A549 (cell line): ENCODE data around the gene GPX3. TPM values are rescaled to one million over a fixed set of nuclear protein-coding genes. Genes with fewer than 3 reads are reported as not detected.

Experiments
- ATAC-seq, 2 experiments: fragments of 200-7000 bp in 1 of 2; fragments of >200 bp in 1 of 2; cut with Nextera tagmentation in 1 of 2; cut with Tn5 transposase in 1 of 2; 3 replicates each; pipeline versions ENCODE4 v1.8.0 to v1.9.1; 2018 to 2020; ENCODE audit warnings: mild to moderate bottlenecking in 1 of 2, moderate library complexity in 1 of 2
- CTCF ChIA-PET: fragments of 300-600 bp; sonication (Branson Sonifier 250); formaldehyde crosslinking; extraction: SDS; loops from one replicate; lab custom pipeline; 2021; ENCODE audit warnings: antibody characterized with exemption, inconsistent platforms; lab: Yijun Ruan, JAX
- POLR2A ChIA-PET: fragments of 350-600 bp; formaldehyde crosslinking; extraction: SDS; loops from one replicate; lab custom pipeline; 2021; ENCODE audit warnings: antibody characterized with exemption, inconsistent platforms; lab: Yijun Ruan, JAX
- DNase-seq, 2 experiments: peaks; one replicate each; pipeline versions ENCODE4 v3.0.0 to v3.0.0-alpha.2; 2011 to 2016; ENCODE audit warnings: low read depth in 1 of 2, low spot score in 1 of 2
- FAIRE-seq: peaks from 2 replicates; lab custom pipeline; 2011; peaks lifted over from hg19 to GRCh38; lab: Jason Lieb, UNC
- H3K27ac ChIP-seq, 2 experiments: fragments of >200 bp; sonication (Bioruptor Twin); formaldehyde crosslinking; 3 replicates each; pipeline ENCODE4 v1.5.1; 2016 to 2017
- H3K4me1 ChIP-seq: fragments of >200 bp; sonication (Bioruptor Twin); formaldehyde crosslinking; 3 replicates; pipeline ENCODE4 v1.6.1; 2016
- H3K4me2 ChIP-seq: fragments of >200 bp; sonication (Bioruptor Twin); formaldehyde crosslinking; 3 replicates; pipeline ENCODE4 v1.6.1; 2016
- H3K4me3 ChIP-seq: fragments of >200 bp; sonication (Bioruptor Twin); formaldehyde crosslinking; 3 replicates; pipeline ENCODE4 v1.5.1; 2016
- H3K9me3 ChIP-seq: fragments of >200 bp; sonication (Bioruptor Twin); formaldehyde crosslinking; 3 replicates; pipeline ENCODE4 v1.6.1; 2016
- ATOH8 ChIP-seq: fragments of 250-450 bp; sonication (Bioruptor Pico); IDR thresholded peaks from 2 replicates; pipeline ENCODE4 v1.5.0; 2020; ENCODE audit warnings: low read depth, mild to moderate bottlenecking, moderate library complexity
- BHLHE40 ChIP-seq: IDR thresholded peaks from 2 replicates; pipeline ENCODE4 v1.6.1; 2012; ENCODE audit warnings: low read depth, low read length, inconsistent platforms
- CBX2 ChIP-seq: fragments of 200-600 bp; sonication (generic); IDR thresholded peaks from 2 replicates; pipeline ENCODE4 v1.6.1; 2016; ENCODE audit warnings: low read depth, mild to moderate bottlenecking, borderline replicate concordance
- CBX8 ChIP-seq: fragments of 200-600 bp; sonication (generic); IDR thresholded peaks from 2 replicates; pipeline ENCODE4 v1.6.1; 2016
- CEBPB ChIP-seq, 2 experiments: fragments of >200 bp in 1 of 2; sonication (Bioruptor Twin) in 1 of 2; formaldehyde crosslinking in 1 of 2; IDR thresholded peaks; 2 replicates each; pipeline ENCODE4 v1.6.1; 2012 to 2016
- CHD4 ChIP-seq: fragments of 200-600 bp; sonication (generic); IDR thresholded peaks from 2 replicates; pipeline ENCODE4 v1.6.1; 2016; ENCODE audit warnings: antibody characterized with exemption, mild to moderate bottlenecking, borderline replicate concordance
- CTCF ChIP-seq: fragments of >200 bp; sonication (Bioruptor Twin); formaldehyde crosslinking; IDR thresholded peaks from 3 replicates; pipeline ENCODE4 v1.5.1; 2016
- E2F6 ChIP-seq: IDR thresholded peaks from 2 replicates; pipeline ENCODE4 v1.6.1; 2012; ENCODE audit warnings: low read depth, borderline replicate concordance
- ELK1 ChIP-seq: fragments of 150-350 bp; IDR thresholded peaks from 2 replicates; pipeline ENCODE4 v1.6.1; 2014; ENCODE audit warnings: low read depth, mild to moderate bottlenecking, low read length
- EP300 ChIP-seq, 2 experiments: fragments of >200 bp; sonication (Bioruptor Twin); formaldehyde crosslinking; IDR thresholded peaks; 2 replicates in 1 of 2; 3 replicates in 1 of 2; pipeline ENCODE4 v1.6.1; 2016 to 2017
- ESRRA ChIP-seq: fragments of 150-350 bp; IDR thresholded peaks from 2 replicates; pipeline ENCODE4 v1.6.1; 2014; ENCODE audit warnings: mild to moderate bottlenecking, low read length, borderline replicate concordance
- FOSB ChIP-seq: fragments of 250-450 bp; sonication (Bioruptor Pico); IDR thresholded peaks from 2 replicates; pipeline ENCODE4 v1.5.0; 2020; ENCODE audit warnings: mild to moderate bottlenecking, moderate library complexity
- FOSL2 ChIP-seq, 2 experiments: fragments of 450-650 bp in 1 of 2; fragments of >200 bp in 1 of 2; sonication (Bioruptor Twin) in 1 of 2; formaldehyde crosslinking; IDR thresholded peaks; 2 replicates each; pipeline versions ENCODE4 v1.5.0 to v1.6.1; 2016 to 2020; ENCODE audit warnings: mild to moderate bottlenecking in 1 of 2, moderate library complexity in 1 of 2
- GATA3 ChIP-seq: IDR thresholded peaks from 2 replicates; pipeline ENCODE4 v1.6.1; 2012; ENCODE audit warnings: borderline replicate concordance
- HES2 ChIP-seq: fragments of >200 bp; sonication (Bioruptor Twin); formaldehyde crosslinking; IDR thresholded peaks from 2 replicates; pipeline ENCODE4 v1.6.1; 2016
- HMGXB4 ChIP-seq: fragments of 250-450 bp; sonication (Bioruptor Pico); IDR thresholded peaks from 2 replicates; pipeline ENCODE4 v1.5.0; 2021; ENCODE audit warnings: mild to moderate bottlenecking, moderate library complexity, borderline replicate concordance
- HOXB5 ChIP-seq: fragments of 250-450 bp; sonication (Bioruptor Pico); IDR thresholded peaks from 2 replicates; pipeline ENCODE4 v1.5.0; 2020; ENCODE audit warnings: mild to moderate bottlenecking, moderate library complexity
- JUN ChIP-seq, 2 experiments: fragments of >200 bp; sonication (Bioruptor Twin); formaldehyde crosslinking; IDR thresholded peaks; 2 replicates in 1 of 2; 3 replicates in 1 of 2; pipeline ENCODE4 v1.6.1; 2016 to 2017
- JUNB ChIP-seq: fragments of >200 bp; sonication (Bioruptor Twin); formaldehyde crosslinking; IDR thresholded peaks from 2 replicates; pipeline ENCODE4 v1.6.1; 2016
- KDM5A ChIP-seq: fragments of 200-600 bp; sonication (generic); IDR thresholded peaks from 2 replicates; pipeline ENCODE4 v1.6.1; 2016; ENCODE audit warnings: antibody characterized with exemption, mild to moderate bottlenecking
- MAX ChIP-seq: IDR thresholded peaks from 2 replicates; pipeline ENCODE4 v1.6.1; 2012
- MAZ ChIP-seq: fragments of 150-350 bp; IDR thresholded peaks from 2 replicates; pipeline ENCODE4 v1.6.1; 2014; ENCODE audit warnings: antibody characterized with exemption, low read depth, low read length, borderline replicate concordance
- NPAS2 ChIP-seq: fragments of 250-450 bp; sonication (Bioruptor Pico); IDR thresholded peaks from 2 replicates; pipeline ENCODE4 v1.8.0; 2022; ENCODE audit warnings: mild to moderate bottlenecking, moderate library complexity, borderline replicate concordance
- PHF8 ChIP-seq: fragments of 200-600 bp; sonication (generic); IDR thresholded peaks from 2 replicates; pipeline ENCODE4 v1.6.1; 2016; ENCODE audit warnings: low read depth, mild to moderate bottlenecking, antibody characterized with exemption, moderate library complexity, borderline replicate concordance
- POLR2AphosphoS2 ChIP-seq: conservative IDR thresholded peaks from 2 replicates; pipeline ENCODE4 v1.6.1; 2012; ENCODE audit warnings: low read length, improper control_type of control experiment, inconsistent platforms
- RARB ChIP-seq: fragments of 250-450 bp; sonication (Bioruptor Pico); IDR thresholded peaks from 2 replicates; pipeline ENCODE4 v1.8.0; 2021; ENCODE audit warnings: mild to moderate bottlenecking, moderate library complexity
- SMC3 ChIP-seq: fragments of >200 bp; sonication (Bioruptor Twin); formaldehyde crosslinking; IDR thresholded peaks from 3 replicates; pipeline ENCODE4 v1.6.1; 2018; ENCODE audit warnings: inconsistent platforms
- SREBF2 ChIP-seq: fragments of 450-650 bp; IDR thresholded peaks from 2 replicates; pipeline ENCODE4 v1.6.1; 2014; ENCODE audit warnings: mild to moderate bottlenecking, moderate library complexity
- TP53 ChIP-seq: fragments of 250-450 bp; sonication (Bioruptor Pico); IDR thresholded peaks from 2 replicates; pipeline ENCODE4 v1.5.0; 2021; ENCODE audit warnings: mild to moderate bottlenecking, moderate library complexity
- ZC3H11A ChIP-seq: fragments of 450-650 bp; IDR thresholded peaks from 2 replicates; pipeline ENCODE4 v1.6.1; 2014; ENCODE audit warnings: antibody characterized with exemption, mild to moderate bottlenecking
- ZSCAN20 ChIP-seq: fragments of 250-450 bp; sonication (Bioruptor Pico); IDR thresholded peaks from 2 replicates; pipeline ENCODE4 v1.8.0; 2022; ENCODE audit warnings: mild to moderate bottlenecking, moderate library complexity
- WGBS: methylation state at CpG from one replicate; pipeline ENCODE4 v1.1.6; 2017; ENCODE audit errors: missing lambda C conversion rate; 5-methylcytosine and 5-hydroxymethylcytosine counted together
- polyA plus RNA-seq, 4 experiments: library from polyadenylated mRNA; depleted of rRNA in 3 of 4; stranded (reverse); fragments of >200 nt; fragmentation: RNase III in 1 of 4; extraction: RNeasy Plus Mini Kit Qiagen cat#74134 plus additional on column Dnase treatment in 1 of 4; gene quantifications; 2 replicates in 3 of 4; 3 replicates in 1 of 4; pipeline ENCODE4 v1.2.3, GENCODE V29; 2011 to 2017

GPX3 gene
- polyA plus RNA-seq, 2 of the 4 experiments (the other 2 are of a cell fraction): 16.2 to 26.4 TPM

- CTCF ChIA-PET: interaction anchor here (0.9 to 13.2 kb wide), 8 partner anchors 12 to 528 kb away, joined by 3 to 153 read pairs (median 4); no protein-coding TSS in a partner anchor
- no peak overlapping the region for H3K4me3 ChIP-seq
- peaks cover 58% of the 10 kb centered on the region for H3K4me1 ChIP-seq
- DNase-seq: peak; percentile 75 to 79
- H3K4me2 ChIP-seq: peak overlapping the region; percentile 48
- POLR2A ChIA-PET: interaction anchor here (0.8 kb wide), 1 partner anchor 8 kb away, joined by 3 read pairs; the partner anchor contains the start of gene TNIP1
- TF ChIP-seq BHLHE40 (0 out of 2 replicates have a peak, but pooled peaks have one; percentile 13), CBX8 (no peak), PHF8 (no peak), NPAS2 (CRISPR knock-in tag) (no peak), SREBF2 (no peak), FOSL2 (IDR thresholded peaks at IDR 0.05) (no peak), FOSL2 (CRISPR knock-in tag; IDR thresholded peaks at IDR 0.05) (peak; percentile 72), KDM5A (no peak), TP53 (CRISPR knock-in tag) (no peak), SMC3 (no peak), E2F6 (no peak), JUNB (peak; percentile 21; the same call in 1 of the 2 replicates), ZSCAN20 (CRISPR knock-in tag) (no peak), RARB (no peak), MAZ (no peak), JUN (IDR thresholded peaks at IDR 0.05) (0 out of 5 replicates have a peak, but pooled peaks of 1 of the 2 experiments have one; percentile 42), ELK1 (no peak), EP300 (IDR thresholded peaks at IDR 0.05) (no peak), ESRRA (no peak), ZC3H11A (no peak), GATA3 (peak; percentile 45; the same call in 1 of the 2 replicates), POLR2AphosphoS2 (no peak), CBX2 (no peak), HES2 (no peak), CTCF (no peak), FOSB (CRISPR knock-in tag) (no peak), CHD4 (no peak), MAX (peak; percentile 44; the same call in 1 of the 2 replicates), HMGXB4 (CRISPR knock-in tag) (no peak), HOXB5 (no peak), CEBPB (IDR thresholded peaks at IDR 0.05) (0 out of 4 replicates have a peak, but pooled peaks of 1 of the 2 experiments have one; percentile 4), ATOH8 (CRISPR knock-in tag) (no peak)
- H3K9me3 ChIP-seq: no peaks in the 10 kb centered on the region
- peak overlapping the region; percentile 71 to 83 for H3K27ac ChIP-seq
- ATAC-seq: peak; percentile 70 to 73
- 23% methylated on average over 5 of the region's 5 CpGs for WGBS
- FAIRE-seq: no peak
Measured at GRCh38 chr5:151072630-151073025, 52.2 kb downstream of the GPX3 start.
